Left renal pelvis (tissue), 4 donors: ENCODE measurements around the gene PALB2. TPM values are rescaled to one million over a fixed set of nuclear protein-coding genes. Genes with fewer than 3 reads are reported as not detected.
A peak's percentile ranks its signal among the peaks of the same experiment; 100 is the strongest.

Experiments
- DNase-seq, 4 donors: peaks; one replicate each; pipeline ENCODE4 v3.0.0-alpha.2; 2013; ENCODE audit warnings: low read depth in 4 of 4, low spot score in 3 of 4
- polyA plus RNA-seq, 4 donors: library from polyadenylated mRNA; unstranded; fragments of 120-200 nt; gene quantifications; one replicate each; pipeline ENCODE4 v1.2.1, GENCODE V29; 2013; ENCODE audit not compliant: insufficient read length in 4 of 4

PALB2 gene
- polyA plus RNA-seq, result 10 to 100 TPM; 13.4 to 21.7 (median 20.5) TPM

DNA sequence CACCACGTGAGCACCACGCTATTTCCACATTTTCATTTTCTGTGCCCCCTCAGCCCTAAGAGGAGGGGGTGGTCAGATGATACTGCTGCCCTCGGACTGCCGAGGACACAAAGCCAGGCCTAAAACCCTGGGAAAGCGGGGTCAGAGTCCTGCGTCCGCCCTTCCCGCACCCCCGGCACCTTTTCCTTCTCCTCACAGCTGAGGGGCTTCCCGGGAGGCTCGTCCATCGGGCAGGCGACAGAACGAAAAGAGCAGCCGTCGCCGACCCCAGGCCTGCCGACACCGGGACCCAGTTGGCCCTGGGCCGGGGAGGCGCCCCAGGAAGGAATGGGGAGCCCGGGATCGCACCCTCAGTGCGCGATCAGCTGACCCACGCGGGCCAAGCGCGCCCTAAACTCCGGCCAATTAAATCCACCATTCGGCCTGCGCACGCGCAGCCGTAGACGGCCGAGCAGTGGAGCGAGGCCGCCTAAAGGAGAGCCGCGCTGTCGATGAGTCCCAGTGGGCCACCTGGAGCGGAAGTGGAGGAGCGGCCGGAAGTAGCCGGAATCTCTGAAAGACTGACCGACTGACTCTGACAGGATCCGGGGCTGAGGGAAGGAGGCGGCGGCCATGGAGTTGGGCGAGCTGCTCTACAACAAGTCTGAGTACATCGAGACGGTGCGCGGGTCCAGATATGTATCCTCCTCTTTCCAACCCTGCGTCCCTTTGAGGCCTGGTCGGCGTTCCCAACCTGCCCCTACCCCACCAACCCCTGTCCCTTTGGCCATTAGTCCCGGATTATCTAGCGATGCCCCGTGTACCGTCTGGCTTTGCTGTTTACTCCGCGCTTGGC is at the start of gene PALB2, which contains the start of gene DCTN5:
PALB2 (minus strand) TSS at position 380 of the 835 bp plus-strand sequence; CDS start at position 227, 153 bp downstream.
DCTN5 (plus strand) TSS at position 536 of the 835 bp plus-strand sequence; CDS start at position 613, 77 bp downstream.
- peak; percentile 76 to 87 (median 80) for DNase-seq

DNA sequence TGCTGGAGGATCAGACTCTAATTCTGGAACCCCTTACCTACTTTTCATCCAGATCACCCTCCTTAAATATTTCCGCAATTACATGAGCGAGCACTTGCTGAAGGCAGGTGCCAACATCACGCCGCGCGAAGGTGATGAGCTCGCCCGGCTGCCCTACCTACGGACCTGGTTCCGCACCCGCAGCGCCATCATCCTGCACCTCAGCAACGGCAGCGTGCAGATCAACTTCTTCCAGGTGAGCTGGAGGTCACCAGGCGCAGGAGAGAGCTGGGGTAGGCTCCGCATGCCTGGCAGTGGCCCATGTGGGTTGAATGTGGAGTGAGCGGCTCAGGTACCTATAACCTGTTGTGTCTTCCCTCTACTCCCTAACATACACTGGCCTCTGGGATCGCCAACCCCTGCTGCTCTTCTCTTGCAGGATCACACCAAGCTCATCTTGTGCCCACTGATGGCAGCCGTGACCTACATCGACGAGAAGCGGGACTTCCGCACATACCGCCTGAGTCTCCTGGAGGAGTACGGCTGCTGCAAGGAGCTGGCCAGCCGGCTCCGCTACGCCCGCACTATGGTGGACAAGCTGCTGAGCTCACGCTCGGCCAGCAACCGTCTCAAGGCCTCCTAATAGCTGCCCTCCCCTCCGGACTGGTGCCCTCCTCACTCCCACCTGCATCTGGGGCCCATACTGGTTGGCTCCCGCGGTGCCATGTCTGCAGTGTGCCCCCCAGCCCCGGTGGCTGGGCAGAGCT is 48.5 kb upstream of the PALB2 start:
- DNase-seq, result no peak

DNA sequence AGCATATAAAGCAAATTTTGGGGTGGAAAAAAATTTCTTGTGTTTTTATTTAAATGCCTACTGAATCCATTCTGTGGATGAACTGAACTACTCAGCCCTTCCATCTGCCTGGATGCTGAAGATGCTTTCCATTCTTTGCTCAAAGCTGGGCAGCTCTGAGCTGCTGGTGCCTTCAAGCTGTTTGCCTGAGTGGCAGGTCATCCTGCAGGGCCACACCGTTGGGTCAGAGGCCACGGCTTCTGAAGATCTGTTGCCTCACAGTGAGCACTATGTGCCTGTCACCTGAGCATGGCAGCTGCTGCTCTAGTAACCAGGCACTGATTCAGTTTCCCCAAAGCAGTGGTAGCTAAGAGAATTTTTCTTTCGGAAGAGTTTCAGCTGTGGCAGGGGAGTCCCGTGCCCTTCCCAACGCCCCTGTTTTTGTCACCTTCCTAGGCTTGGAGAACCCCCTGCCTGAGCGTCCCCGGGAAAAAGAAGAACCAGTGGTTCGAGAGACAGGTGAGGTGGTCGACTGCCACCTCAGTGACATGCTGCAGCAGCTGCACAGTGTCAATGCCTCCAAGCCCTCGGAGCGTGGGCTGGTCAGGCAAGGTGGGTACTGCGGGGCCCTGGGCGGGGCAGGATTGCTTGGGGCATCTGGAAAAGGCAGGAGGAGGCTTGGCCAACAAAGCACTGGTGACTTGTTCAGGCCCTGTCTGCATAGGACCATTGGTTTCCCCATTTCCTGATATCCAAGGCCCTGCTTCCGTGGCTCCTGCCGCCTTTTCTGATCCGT is 46.1 kb upstream of the PALB2 start:
- DNase-seq, result no peak

DNA sequence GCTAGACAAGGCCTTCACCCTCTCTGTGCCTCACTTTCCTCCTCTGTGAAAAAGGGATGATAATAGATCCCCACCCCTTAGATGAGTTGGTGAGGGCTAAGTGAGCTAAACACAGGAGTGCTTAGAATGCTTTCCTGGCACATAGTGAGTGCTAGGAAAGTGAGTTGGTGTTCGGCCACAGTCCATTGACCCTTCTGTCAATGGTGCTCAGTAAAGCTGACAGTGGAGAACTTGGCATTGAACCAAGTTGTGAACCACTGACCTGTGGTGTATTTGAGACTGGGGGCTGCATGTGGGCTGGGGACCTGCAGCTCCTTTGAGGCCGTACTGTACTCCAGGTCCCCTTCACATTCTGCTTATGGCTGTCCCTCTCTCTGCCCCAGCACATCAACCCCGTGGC is 42.4 kb upstream of the PALB2 start:
- DNase-seq, result no peak

DNA sequence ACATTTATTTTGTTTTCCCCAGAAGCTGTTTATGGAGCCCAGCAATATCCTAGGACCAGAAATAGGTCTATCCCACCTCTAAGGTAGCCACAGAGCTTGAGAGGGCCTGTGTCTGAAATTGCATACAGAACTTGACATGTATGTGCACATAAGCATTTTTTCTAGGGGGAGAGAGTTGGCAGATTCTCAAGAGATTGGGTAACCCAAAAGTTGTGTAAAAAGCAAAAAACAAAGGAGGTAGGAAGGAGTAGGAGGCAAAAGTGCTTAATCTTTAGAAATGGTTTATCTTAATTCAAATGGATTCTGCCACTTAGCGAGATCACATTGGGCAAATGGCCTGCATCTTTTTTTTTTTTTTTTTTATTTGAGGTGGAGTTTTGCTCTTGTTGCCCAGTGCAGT is 41.1 kb upstream of the PALB2 start:
- no peak for DNase-seq

DNA sequence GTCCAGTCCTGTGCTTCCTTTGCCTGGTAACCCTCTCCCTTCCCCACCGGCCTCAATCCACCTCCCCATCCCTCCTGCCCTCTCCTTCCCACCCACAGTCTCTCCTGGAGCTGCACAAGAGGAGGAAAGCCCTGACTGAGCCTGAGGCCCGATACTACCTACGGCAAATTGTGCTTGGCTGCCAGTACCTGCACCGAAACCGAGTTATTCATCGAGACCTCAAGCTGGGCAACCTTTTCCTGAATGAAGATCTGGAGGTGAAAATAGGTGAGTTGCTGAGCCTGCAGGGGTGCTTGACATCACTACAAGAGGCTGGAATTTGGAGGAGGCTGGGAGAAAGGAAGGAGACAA is 38.9 kb upstream of the PALB2 start:
- DNase-seq, result no peak

DNA sequence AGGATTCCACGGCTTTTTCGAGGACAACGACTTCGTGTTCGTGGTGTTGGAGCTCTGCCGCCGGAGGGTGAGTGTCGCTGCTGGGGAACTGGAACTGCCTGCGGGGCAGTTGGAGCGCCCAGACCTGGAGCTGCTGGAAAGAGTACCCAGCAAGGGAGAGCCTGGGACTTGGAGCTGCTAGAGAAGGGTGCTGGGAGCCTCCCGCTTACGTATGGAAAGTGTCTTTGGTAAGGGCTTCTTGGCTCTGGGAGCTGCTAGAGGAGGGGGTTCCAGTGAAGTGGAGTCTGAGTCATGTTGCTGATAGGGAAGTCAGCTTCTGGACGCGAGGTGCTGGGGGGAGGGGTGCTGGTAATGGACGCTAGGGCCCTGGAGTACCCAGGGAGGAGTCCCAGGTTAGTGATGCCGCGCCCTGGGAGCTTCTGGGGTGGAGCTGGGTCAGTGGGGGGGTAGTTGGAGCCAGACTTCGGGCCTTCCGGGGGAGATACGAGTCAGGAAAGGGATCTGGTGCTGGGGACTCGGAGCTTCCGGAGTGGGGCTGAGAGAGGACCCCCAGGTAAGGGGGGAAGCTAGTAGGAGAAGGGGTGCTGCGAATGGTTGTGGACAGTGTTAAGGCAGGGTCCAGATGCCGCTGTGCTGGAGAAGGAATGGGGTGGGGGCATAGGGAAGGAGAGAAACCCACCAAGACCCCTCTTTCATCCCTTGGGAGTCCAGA is 38.3 kb upstream of the PALB2 start:
- no peak for DNase-seq

DNA sequence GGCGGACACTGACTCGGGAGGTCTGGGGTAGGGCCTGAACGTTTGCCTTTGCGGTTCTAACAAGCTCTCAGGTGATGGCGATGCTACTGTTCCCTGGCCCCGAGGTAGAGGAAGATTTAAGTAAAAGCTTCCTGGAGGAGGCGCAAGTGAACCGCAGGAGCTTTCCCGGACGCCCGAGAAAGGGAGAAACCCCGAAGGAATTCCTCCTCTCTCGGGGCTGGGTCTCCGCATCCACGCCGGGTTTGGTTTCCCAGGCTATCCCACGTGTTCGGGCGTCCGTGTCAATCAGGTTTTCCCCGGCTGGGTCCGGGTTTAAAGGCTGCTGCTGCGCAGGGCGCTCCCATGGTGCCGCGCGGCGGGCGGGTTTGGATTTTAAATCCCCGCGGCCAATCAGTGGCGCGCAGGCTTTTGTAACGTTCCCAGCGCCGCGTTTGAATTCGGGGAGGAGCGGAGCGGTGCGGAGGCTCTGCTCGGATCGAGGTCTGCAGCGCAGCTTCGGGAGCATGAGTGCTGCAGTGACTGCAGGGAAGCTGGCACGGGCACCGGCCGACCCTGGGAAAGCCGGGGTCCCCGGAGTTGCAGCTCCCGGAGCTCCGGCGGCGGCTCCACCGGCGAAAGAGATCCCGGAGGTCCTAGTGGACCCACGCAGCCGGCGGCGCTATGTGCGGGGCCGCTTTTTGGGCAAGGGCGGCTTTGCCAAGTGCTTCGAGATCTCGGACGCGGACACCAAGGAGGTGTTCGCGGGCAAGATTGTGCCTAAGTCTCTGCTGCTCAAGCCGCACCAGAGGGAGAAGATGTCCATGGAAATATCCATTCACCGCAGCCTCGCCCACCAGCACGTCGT is 37.5 kb upstream of the PALB2 start, which contains the start of gene PLK1:
PLK1 (plus strand) TSS at position 460 of the 844 bp plus-strand sequence; CDS start at position 504, 44 bp downstream.
- peak; percentile 51 to 77 (median 68) for DNase-seq

DNA sequence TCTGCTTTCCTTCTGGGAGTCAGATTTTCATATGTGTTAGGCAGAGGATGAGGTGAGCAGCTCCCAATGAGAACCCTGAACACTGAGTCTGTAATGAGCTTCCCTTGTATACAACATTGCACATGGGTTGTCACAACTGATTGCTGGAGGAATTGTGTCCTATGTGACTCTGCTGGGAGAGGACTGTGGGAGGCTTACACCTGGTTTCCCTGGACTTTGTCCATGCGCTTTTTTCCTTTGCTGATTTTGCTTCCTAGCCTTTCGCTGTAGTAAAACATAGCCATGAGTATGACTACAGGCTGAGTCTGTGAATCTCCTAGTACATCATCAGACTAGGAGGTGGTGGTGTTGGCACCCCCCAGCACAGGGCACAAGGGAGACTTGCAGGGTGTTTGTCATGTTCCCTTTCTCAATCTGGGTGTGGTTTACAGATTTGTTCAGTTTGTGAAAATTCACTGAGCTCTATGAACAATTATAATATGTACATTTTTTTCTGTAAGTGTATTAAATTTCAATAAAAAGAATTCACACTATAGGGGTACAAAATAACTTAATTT is 35.9 kb upstream of the PALB2 start:
- no peak for DNase-seq

DNA sequence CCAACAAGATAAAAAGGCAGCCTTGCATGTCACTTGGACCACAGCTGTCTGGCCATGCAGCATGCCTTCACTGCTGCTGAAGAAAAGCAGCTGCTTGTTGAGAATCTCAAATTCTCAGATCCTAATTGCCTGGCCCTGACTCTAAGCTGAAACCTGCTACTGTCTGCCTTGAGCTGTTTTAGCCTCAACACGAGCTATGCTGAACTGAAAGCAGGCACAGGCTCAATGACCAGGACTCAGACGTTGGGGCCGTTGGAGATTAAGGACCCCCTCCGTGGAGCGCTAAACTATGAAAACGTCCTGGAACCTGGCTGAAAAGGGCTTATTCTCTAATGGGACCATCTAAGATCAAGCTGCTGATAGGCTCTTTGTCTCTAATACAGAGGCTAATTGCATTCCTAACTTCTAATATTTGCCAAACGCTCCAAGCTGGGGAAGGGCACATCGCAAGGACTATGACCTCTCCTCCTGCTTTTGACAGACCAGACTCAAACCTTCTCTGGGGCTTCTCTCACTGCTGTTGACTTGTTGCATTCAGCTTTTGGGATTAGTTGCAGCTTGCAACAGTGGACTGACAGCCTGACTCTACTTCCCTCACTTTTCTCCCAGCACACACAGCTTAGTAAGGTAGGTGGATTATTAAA is 33.0 kb upstream of the PALB2 start:
- no peak for DNase-seq

DNA sequence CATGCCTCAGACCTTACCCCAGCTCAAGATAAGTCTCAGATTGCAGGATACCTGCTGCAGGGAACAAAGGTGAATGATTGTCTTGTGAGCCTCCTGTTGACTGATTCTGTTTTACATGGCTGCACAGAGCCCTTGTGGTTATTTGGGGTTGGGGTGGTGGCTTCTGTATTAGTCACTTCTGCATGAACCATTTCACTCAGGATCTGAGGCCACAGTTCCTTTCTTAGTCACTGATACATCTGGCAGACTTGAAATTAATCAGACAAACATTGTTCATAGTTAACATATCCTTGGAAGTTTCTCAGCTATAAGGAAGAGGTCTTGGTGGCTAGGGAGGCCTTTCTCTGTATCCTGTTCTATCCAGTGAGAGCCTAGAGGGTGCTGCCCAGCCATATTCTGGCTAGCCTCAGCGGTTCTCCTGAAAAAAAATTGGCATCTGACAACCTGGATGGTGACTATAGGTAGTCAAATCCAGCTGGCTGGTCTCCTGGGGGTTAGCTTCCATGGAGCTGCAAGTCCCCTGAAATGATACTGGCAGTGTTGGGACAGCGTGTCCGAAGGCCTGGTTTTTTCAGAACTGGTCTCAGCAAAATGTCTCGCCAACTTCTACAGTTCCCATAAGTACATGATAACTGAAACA is 29.1 kb upstream of the PALB2 start:
- no peak for DNase-seq

DNA sequence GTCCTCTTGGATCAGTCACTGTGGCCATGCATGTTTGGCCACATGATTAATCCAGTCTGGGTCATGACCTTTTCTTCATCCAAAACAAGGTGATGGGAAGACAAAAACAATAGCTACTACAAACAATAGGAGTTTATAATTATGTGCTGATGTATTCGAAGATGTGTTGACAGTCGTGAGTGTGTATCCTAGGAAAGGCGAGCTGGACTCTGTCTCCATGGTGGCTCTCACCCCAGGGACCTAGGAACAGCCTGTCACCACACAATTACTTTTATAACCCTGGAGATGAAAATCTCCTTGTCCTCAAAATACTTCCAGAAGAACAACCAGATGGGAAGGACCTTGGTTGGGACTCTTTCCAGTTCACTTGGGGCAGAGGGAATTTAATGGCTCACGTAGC is 27.8 kb upstream of the PALB2 start:
- no peak for DNase-seq

DNA sequence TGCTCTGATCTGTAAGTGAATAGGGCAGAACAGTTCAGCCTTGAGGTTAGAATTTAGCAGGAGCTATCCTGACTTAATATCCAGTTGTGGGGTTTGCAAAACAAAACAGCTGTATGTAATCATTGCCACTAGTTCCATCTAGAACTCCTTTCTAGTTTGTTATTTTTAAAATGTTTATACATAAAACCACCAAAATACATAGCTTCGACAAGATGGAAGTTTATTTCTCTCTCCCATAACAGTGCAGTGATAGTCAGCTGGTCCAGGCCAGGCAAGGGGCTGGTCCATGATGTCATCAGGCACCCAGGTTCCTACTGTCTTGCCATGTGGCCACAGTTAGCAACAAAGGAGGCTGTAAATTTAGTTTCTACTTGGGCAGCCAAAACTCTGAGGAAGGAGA is 27.1 kb upstream of the PALB2 start:
- no peak for DNase-seq

DNA sequence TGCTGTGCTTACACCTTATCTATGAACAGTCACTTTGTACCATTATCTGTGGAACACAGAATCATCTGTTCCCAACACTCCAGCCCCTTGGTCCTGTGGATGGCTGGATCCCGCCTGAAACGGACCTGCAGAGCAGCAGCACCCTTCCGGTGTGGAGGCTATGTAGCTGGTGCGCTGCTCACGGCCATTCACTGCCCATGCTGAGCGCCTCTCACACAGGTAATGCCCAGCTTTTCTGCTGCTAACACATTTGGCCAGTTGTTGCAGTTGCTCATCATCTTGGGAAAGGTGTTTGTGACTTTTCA is 26.2 kb upstream of the PALB2 start:
- no peak for DNase-seq

DNA sequence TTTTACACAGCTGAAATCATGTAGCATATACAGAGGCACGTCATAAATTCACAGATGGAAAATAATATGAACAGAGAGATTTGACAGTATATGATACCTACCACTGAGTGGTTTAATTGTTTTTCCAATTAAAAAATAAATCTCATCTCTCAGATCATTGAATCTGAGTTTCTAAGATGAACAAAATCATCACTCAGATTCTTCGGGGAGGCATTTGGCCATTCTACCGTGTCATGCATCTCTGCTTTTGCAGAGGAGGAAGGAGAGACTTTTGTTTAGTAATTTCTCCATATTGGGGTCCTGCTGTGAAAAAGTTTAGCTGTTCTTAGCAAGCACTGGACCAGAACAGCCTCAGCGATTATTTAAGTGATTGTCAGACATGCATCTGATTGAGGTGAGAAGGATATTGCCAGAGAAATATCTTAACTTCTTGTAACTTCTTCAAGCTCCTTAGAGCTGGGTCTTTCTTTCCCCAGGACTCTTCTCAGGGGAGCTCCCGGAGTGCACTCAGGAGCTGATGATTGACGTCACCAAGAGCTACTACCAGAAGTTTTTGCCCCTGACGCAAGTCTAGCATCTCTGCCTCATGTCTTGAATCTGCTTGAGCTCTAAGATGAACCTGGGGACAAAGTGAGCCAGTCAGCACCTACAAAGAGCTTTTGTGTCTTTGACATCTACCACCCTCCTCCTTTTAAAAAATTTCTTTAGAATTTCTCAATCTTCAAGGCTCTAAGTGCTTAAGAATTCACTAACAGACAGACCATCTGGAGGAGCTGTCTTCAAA is 25.7 kb upstream of the PALB2 start:
- no peak for DNase-seq

DNA sequence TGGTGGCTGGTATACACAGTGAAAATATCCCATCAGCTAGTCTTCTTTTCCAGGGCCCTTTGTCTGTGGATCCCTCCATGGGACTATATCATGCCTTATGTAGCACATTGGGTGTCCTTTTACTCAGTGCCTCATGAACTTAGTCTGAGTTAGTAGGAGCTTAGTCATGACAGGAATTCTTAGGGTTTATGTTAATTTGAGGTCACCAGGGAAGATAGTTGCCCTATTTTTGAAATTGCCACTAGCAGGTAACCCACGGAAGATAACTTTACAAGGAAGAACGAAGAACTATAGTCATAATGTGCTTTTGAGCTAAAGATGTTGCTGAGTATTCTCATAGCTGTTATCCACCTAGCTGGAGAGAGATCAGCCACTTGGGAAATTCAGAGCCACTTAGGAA is 22.8 kb upstream of the PALB2 start:
- DNase-seq, result no peak

DNA sequence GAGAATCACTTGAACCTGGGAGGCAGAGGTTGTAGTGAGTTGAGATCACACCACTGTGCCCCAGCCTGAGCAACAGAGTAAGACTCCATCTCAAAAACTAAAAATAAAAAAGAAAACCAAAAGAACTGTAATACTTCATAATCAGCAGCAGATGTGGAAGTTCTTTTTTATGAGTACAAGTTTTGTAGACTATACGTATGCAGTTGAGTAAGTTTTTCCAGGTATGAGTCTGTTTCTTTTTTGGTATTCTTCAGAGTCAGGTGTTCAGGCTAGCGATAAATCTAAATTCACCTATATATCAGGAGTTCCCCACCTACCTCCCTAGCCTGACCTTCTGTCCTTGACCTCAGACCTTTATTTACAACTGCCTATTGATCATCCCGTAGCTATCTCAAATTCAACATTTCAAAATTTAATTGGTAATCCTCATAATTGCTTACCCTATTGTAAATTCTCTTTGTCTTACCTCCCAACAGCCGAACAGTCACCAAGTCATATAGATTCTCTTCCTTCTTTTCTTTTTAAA is 10.9 kb upstream of the PALB2 start:
- no peak for DNase-seq
